ENCODE data around the gene RSBN1. TPM values are rescaled to one million over a fixed set of nuclear protein-coding genes. Genes with fewer than 3 reads are reported as not detected.

Gene RSBN1
- total RNA-seq, 1 donor from 2014 or later = 22.7 TPM

- no peak overlapping the region for H3K27ac ChIP-seq
- no peak for DNase-seq (ENCODE audit: low spot score in 2 of 2)
- TF ChIP-seq CTCF (IDR thresholded peaks at IDR 0.05) = no peak
- H3K4me1 ChIP-seq = peaks cover 0 to 10% of the 10 kb centered on the region in 2 donors
- peaks cover 13 to 18% of the 10 kb centered on the region in 2 donors for H3K36me3 ChIP-seq
- no peaks in the 10 kb centered on the region for H3K27me3 ChIP-seq
- intact Hi-C loops (cut with DNase I) = loop anchor here (5.0 kb wide), 1 partner anchor 37 kb away; the partner anchor contains the start of gene PHTF1
- no peak overlapping the region for H3K4me3 ChIP-seq
- H3K9me3 ChIP-seq = no peaks in the 10 kb centered on the region
These were observed 18.1 kb downstream of the RSBN1 start for GRCh38 chr1:113793878-113794834.

GRCh38 chr1:113792986-113793385, 19.3 kb downstream of the RSBN1 start:
- peaks cover 0 to 3% of the 10 kb centered on the region in 2 donors for H3K4me1 ChIP-seq
- no peak for DNase-seq (ENCODE audit: low spot score in 2 of 2)
- no peaks in the 10 kb centered on the region for H3K9me3 ChIP-seq
- no peak overlapping the region for H3K27ac ChIP-seq
- intact Hi-C loops (cut with DNase I) = loop anchor here (5.0 kb wide), 1 partner anchor 36 kb away; the partner anchor contains the start of gene PHTF1
- H3K4me3 ChIP-seq = no peak overlapping the region
- H3K27me3 ChIP-seq = no peaks in the 10 kb centered on the region
- peaks cover 13 to 18% of the 10 kb centered on the region in 2 donors for H3K36me3 ChIP-seq
- TF ChIP-seq CTCF (IDR thresholded peaks at IDR 0.05) = no peak

GRCh38 chr1:113792471-113792870, 19.8 kb downstream of the RSBN1 start:
- Histone ChIP-seq H3K9me3 (no peaks in the 10 kb centered on the region), H3K4me3 (no peak overlapping the region), H3K27me3 (no peaks in the 10 kb centered on the region), H3K36me3 (peaks cover 10 to 14% of the 10 kb centered on the region in 2 donors), H3K27ac (no peak overlapping the region), H3K4me1 (peaks cover 0 to 3% of the 10 kb centered on the region in 2 donors)
- no peak for TF ChIP-seq CTCF (IDR thresholded peaks at IDR 0.05)
- no peak for DNase-seq (ENCODE audit: low spot score in 2 of 2)
- intact Hi-C loops (cut with DNase I) = loop anchor here (5.0 kb wide), 1 partner anchor 35 kb away; the partner anchor contains the start of gene PHTF1

- Histone ChIP-seq H3K9me3 (no peaks in the 10 kb centered on the region), H3K4me3 (no peak overlapping the region), H3K4me1 (peaks cover 0 to 5% of the 10 kb centered on the region in 2 donors), H3K27me3 (no peaks in the 10 kb centered on the region), H3K36me3 (no peaks in the 10 kb centered on the region), H3K27ac (no peak overlapping the region)
- intact Hi-C loops (cut with DNase I) = no loop called here
- DNase-seq (ENCODE audit: low spot score in 2 of 2) = no peak
- no peak for TF ChIP-seq CTCF (IDR thresholded peaks at IDR 0.05)
These were observed 23.5 kb downstream of the RSBN1 start for GRCh38 chr1:113788802-113789201.

- H3K36me3 ChIP-seq = no peaks in the 10 kb centered on the region
- no peak for DNase-seq (ENCODE audit: low spot score in 2 of 2)
- no peaks in the 10 kb centered on the region for H3K27me3 ChIP-seq
- TF ChIP-seq CTCF (IDR thresholded peaks at IDR 0.05) = no peak
- no peak overlapping the region for H3K27ac ChIP-seq
- intact Hi-C loops (cut with DNase I) = no loop called here
- peaks cover 3 to 14% of the 10 kb centered on the region in 2 donors for H3K4me1 ChIP-seq
- H3K9me3 ChIP-seq = no peaks in the 10 kb centered on the region
- no peak overlapping the region for H3K4me3 ChIP-seq
These were observed 24.6 kb downstream of the RSBN1 start for GRCh38 chr1:113787663-113788062.
